GM19452 (cell line): ENCODE data around the gene FGFR4.

Experiments
- ATAC-seq: cut with Tn5 transposase; IDR thresholded peaks from one replicate; pipeline ENCODE4 v1.9.1; 2021; ENCODE audit not compliant: unreplicated experiment

FGFR4 gene

GRCh38 chr5:177084175-177084574 is 2.5 kb upstream of the FGFR4 start:
- ATAC-seq = no peak

GRCh38 chr5:177085985-177086653 is 596 bp upstream of the FGFR4 start:
- no peak for ATAC-seq

DNA sequence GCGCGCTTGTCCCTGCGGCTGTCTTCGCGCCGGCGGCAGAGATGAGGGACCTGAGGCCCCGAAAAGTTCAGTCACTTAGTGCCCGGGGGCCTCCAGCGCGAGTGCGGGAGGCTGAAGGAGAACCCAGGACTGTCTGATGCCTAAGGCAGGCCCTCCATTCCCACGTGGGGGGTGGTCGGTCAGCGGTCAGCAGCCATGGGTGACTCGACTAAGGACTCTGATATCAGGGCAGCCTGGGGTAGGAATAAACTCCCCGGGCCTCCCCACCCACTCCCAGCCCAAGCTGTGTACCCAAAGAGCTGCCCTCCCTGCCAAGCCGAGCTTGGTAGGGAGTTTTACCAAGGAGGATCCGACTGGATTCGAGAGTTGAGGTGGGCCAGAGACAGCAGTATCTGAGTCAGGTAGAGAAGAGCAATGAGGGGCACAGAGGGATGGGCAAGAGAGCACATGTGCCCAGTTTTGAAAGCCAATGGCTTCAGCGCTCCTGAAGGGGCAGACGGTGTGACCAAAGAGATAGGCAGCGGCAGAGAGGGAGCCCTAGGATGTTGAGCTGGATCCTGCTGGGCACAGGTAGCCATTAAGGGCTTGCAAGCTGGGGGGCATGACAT is 787 bp downstream of the FGFR4 start:
- no peak for ATAC-seq

GRCh38 chr5:177089127-177089526 is 2.4 kb downstream of the FGFR4 start:
- ATAC-seq = no peak

- ATAC-seq = no peak
Measured at GRCh38 chr5:177089825-177090641, 3.3 kb downstream of the FGFR4 start.

DNA sequence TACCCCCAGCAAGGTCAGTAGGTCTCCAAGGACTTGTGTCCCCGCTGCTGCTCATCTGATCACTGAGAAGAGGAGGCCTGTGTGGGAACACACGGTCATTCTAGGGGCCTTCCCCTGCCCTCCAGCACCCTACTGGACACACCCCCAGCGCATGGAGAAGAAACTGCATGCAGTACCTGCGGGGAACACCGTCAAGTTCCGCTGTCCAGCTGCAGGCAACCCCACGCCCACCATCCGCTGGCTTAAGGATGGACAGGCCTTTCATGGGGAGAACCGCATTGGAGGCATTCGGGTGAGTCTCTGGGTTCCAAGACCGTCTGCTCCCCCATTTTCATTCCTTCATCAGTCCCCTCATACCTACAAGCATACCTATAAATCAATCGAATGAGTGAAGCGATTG is 4.1 kb downstream of the FGFR4 start:
- ATAC-seq = no peak

DNA sequence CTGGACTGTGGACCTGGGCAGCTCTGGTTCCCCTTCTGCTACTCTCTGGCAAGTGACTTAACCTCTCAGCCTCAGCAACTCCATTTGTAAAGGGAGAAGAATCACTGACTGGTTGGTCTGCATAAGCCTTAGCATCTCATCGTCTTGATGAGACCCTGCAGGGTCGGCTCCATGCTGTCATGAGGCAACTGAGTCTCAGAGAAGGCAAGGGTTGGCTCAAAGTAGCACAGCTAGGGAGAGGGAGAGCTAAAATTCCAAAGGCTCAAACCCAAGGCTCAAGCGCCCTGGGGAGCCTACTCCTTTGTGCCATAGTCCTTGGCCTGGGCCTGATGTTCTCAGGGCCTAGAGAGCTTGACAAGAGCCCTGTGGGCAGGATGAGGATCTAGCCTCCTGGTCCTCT is 4.5 kb downstream of the FGFR4 start:
- no peak for ATAC-seq

DNA sequence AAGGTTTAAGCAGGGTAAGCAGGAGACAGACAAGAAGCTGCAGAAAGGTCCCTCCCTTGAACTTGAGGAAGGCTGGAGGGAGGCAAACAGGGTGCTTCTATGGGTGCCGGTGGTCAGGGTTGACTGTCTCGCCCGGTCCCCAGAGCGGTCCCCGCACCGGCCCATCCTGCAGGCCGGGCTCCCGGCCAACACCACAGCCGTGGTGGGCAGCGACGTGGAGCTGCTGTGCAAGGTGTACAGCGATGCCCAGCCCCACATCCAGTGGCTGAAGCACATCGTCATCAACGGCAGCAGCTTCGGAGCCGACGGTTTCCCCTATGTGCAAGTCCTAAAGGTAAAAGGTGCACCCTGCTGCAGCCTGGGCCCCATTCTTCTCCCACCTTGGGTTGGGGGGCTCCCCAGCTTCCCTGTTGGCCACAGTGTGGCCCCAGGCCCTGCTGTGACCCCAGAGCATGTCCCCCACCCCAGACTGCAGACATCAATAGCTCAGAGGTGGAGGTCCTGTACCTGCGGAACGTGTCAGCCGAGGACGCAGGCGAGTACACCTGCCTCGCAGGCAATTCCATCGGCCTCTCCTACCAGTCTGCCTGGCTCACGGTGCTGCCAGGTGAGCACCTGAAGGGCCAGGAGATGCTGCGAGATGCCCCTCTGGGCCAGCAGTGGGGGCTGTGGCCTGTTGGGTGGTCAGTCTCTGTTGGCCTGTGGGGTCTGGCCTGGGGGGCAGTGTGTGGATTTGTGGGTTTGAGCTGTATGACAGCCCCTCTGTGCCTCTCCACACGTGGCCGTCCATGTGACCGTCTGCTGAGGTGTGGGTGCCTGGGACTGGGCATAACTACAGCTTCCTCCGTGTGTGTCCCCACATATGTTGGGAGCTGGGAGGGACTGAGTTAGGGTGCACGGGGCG is 5.7 kb downstream of the FGFR4 start:
- no peak for ATAC-seq

- no peak for ATAC-seq
Measured at GRCh38 chr5:177093082-177093712, 6.5 kb downstream of the FGFR4 start.

- no peak for ATAC-seq
Measured at GRCh38 chr5:177093803-177094202, 7.1 kb downstream of the FGFR4 start.

DNA sequence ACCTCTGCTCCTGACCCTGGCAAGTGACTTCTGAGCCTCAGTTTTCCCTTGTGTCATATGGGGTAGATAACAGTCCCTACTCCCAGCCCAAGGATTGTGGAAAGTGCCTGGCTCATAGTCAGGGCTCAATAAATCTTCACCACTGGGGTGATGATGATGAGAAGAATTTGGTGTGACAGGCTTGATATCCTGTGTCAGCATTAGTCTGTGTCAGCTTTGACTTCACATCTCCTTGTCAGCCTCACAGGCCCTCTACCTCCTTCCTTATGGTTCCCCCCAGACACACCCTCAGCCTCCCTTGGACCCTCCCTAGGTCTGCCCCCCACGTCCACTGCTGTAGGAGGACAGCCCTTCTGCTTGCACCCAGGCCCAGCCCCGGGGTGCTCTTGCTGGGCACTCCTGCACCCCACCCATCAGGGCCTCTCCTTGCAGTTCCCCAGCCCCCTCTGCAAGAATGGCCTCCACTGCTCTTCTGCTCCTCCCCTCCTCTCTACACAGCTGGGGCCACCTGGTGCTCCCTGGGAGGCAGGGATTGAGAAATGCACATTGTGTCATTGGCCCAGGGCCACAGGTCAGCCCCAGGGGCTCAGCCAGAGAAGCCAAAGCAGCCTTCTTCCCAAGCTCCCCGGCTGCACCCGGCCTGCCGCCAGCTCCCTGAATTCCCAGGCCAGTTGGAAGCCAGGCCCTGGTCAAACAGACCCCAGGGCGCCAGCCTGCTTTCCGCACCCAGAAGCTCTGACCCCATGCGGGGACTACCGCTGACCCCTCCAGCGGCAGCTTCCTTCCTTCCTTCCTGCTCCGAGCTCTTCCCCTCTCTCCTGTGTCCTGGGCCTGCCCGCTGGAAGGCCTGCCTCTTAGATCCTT is 7.7 kb downstream of the FGFR4 start:
- no peak for ATAC-seq

GRCh38 chr5:177095088-177095669 is 8.5 kb downstream of the FGFR4 start:
- no peak for ATAC-seq

- ATAC-seq = no peak
Measured at GRCh38 chr5:177096162-177097015, 9.7 kb downstream of the FGFR4 start.

GRCh38 chr5:177097016-177097985 is 10.6 kb downstream of the FGFR4 start:
- no peak for ATAC-seq

DNA sequence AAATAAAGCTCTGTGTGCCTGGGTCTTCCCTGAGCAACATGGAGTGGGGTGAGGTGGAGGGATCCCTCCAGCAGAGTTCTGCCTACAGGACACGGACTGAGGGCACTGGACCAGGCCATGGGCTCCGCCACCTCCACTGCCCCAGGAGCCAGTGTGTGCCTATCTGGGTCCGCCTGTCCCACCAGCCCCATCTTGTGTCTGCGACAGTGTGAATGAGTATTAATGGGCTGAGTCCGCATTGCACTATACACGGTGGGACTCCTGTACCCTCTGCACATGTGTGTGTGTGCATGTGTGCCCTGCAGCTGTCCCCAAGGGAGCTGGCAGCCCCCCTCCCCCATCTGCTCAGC is 11.4 kb downstream of the FGFR4 start:
- no peak for ATAC-seq

- no peak for ATAC-seq
Measured at GRCh38 chr5:177098470-177099141, 11.9 kb downstream of the FGFR4 start.
